ENCODE measurements around the gene WIPI1. TPM values are rescaled to one million over a fixed set of nuclear protein-coding genes. Genes with fewer than 3 reads are reported as not detected.

Gene WIPI1
- total and polyA plus RNA-seq, 9 donors: 33.9 to 50.5 (median 44.1) TPM

- peak overlapping the region; percentile 65 for H3K27ac ChIP-seq (ENCODE audit: low read length)
Observed at GRCh38 chr17:68462381-68463210, 5.3 kb upstream of the WIPI1 start.

DNA sequence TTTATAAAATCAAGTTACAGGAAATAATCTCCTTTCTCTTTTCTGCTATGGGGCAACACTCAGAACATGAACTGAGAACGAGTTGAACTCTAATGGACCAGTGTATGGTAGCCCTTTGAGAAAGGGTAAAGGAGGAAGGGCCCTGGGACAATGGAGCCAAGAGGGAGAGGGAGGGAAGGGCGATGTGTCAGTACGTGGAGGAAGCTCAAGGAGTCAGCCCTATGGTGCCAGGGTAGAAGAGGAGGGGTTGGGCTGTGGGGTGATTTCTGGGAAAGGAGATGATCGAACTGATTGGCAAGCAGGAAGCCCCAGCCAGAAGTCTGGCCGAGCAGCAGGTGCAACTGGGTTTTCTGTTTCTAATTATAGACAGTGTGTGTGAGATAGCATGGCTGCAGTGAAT lies 4.3 kb upstream of the WIPI1 start:
- 29% methylated on average over 5 of the region's 5 CpGs for WGBS (ENCODE audit: insufficient coverage)
- Histone ChIP-seq H3K9me3 (replicated peaks; ENCODE audit: control insufficient read depth, low read depth, low read length) (no peaks in the 10 kb centered on the region), H3K4me1 (ENCODE audit: control insufficient read depth, insufficient read depth, low read length) (peaks cover 22% of the 10 kb centered on the region), H3K4me3 (ENCODE audit: low read length) (no peak overlapping the region), H3K27me3 (ENCODE audit: control insufficient read depth, insufficient read depth, low read length) (no peaks in the 10 kb centered on the region), H3K36me3 (ENCODE audit: control insufficient read depth, insufficient read depth, low read length) (no peaks in the 10 kb centered on the region), H3K27ac (ENCODE audit: low read length) (peak overlapping the region; percentile 82)
- peak; percentile 44 for DNase-seq

More at GRCh38 chr17:68462381-68463210, 5.3 kb upstream of the WIPI1 start:
- Histone ChIP-seq H3K27me3 (ENCODE audit: control insufficient read depth, insufficient read depth, low read length) (no peaks in the 10 kb centered on the region), H3K36me3 (ENCODE audit: control insufficient read depth, insufficient read depth, low read length) (no peaks in the 10 kb centered on the region), H3K4me3 (ENCODE audit: low read length) (no peak overlapping the region), H3K9me3 (replicated peaks; ENCODE audit: control insufficient read depth, low read depth, low read length) (no peaks in the 10 kb centered on the region), H3K4me1 (ENCODE audit: control insufficient read depth, insufficient read depth, low read length) (peaks cover 22% of the 10 kb centered on the region)
- 33% methylated on average over 5 of the region's 15 CpGs for WGBS (ENCODE audit: insufficient coverage)
- DNase-seq: peak; percentile 90

DNA sequence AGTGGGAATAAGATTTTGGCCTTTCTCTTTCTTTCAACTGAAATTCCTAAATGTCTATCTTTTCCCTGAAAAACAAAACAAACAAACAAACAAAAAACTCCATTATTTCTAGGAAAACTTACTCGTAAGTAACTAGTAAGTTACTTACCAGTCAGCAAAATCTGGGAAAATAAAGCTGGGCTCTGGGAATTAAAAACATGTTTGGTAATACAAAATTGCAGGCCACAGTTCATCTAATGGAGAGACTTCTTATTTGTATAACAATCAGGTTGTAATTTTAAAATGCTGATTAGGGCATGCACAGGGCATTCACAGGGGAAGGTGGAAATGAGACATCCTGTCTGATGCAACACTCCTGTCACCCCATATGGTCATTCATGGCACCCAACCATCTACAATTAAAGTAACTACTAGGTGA lies 3.8 kb upstream of the WIPI1 start:
- Histone ChIP-seq H3K4me3 (ENCODE audit: low read length) (no peak overlapping the region), H3K9me3 (replicated peaks; ENCODE audit: control insufficient read depth, low read depth, low read length) (no peaks in the 10 kb centered on the region), H3K36me3 (ENCODE audit: control insufficient read depth, insufficient read depth, low read length) (no peaks in the 10 kb centered on the region), H3K27ac (ENCODE audit: low read length) (peak overlapping the region; percentile 82), H3K27me3 (ENCODE audit: control insufficient read depth, insufficient read depth, low read length) (no peaks in the 10 kb centered on the region), H3K4me1 (ENCODE audit: control insufficient read depth, insufficient read depth, low read length) (peaks cover 25% of the 10 kb centered on the region)
- WGBS (ENCODE audit: insufficient coverage): no CpG with 5 or more reads among the region's 1 CpG
- DNase-seq: no peak

DNA sequence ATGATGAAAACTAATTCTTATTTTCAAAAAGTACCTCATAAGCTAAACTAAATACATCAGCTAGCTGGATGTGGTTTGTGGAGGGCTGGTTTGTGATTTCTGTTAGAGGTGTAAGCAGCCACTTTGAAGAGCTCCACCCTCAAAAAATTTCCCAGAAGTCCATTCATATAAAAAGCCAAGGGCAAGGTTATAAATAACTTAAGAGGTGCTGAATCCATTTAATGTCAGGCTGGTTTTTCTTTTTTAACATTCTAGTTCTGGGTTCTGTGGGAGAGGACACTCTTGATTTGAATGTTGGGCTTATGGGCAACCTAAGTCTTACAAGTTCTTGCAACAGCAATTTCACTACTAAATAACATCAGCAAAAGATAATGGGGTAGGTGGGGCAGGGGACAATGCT lies 3.4 kb upstream of the WIPI1 start:
- H3K9me3 ChIP-seq (replicated peaks; ENCODE audit: control insufficient read depth, low read depth, low read length): no peaks in the 10 kb centered on the region
- H3K4me3 ChIP-seq (ENCODE audit: low read length): no peak overlapping the region
- no peaks in the 10 kb centered on the region for H3K36me3 ChIP-seq (ENCODE audit: control insufficient read depth, insufficient read depth, low read length)
- no peak overlapping the region for H3K27ac ChIP-seq (ENCODE audit: low read length)
- H3K27me3 ChIP-seq (ENCODE audit: control insufficient read depth, insufficient read depth, low read length): no peaks in the 10 kb centered on the region
- no peak for DNase-seq
- H3K4me1 ChIP-seq (ENCODE audit: control insufficient read depth, insufficient read depth, low read length): peaks cover 23% of the 10 kb centered on the region

DNA sequence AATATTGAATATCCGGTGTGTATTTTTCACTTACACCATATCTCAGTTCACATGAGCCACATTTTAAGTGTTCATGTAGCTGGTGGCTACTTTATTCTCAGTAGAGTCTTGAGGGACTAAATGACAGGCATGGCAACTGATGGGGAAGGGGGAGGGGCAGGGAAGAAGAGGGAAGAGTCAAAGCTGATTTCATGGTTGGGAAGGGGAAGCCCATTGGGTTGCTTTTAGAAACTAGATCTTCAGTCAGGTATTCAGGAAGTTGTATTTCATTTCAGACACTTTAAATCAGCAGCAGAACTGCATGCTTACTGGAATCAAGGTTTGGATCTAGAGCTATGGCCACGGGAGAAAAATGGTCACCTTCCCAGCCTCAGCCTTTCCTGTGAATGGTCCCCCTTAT lies 2.9 kb upstream of the WIPI1 start:
- Histone ChIP-seq H3K27me3 (ENCODE audit: control insufficient read depth, insufficient read depth, low read length) (no peaks in the 10 kb centered on the region), H3K4me1 (ENCODE audit: control insufficient read depth, insufficient read depth, low read length) (peaks cover 21% of the 10 kb centered on the region), H3K4me3 (ENCODE audit: low read length) (no peak overlapping the region), H3K36me3 (ENCODE audit: control insufficient read depth, insufficient read depth, low read length) (no peaks in the 10 kb centered on the region), H3K27ac (ENCODE audit: low read length) (no peak overlapping the region), H3K9me3 (replicated peaks; ENCODE audit: control insufficient read depth, low read depth, low read length) (no peaks in the 10 kb centered on the region)
- no CpG with 5 or more reads among the region's 2 CpGs for WGBS (ENCODE audit: insufficient coverage)
- no peak for DNase-seq

- H3K9me3 ChIP-seq (replicated peaks; ENCODE audit: control insufficient read depth, low read depth, low read length): no peaks in the 10 kb centered on the region
- DNase-seq: no peak
- no peak overlapping the region for H3K4me3 ChIP-seq (ENCODE audit: low read length)
- peaks cover 21% of the 10 kb centered on the region for H3K4me1 ChIP-seq (ENCODE audit: control insufficient read depth, insufficient read depth, low read length)
- H3K27ac ChIP-seq (ENCODE audit: low read length): no peak overlapping the region
- H3K36me3 ChIP-seq (ENCODE audit: control insufficient read depth, insufficient read depth, low read length): peaks cover 3% of the 10 kb centered on the region
- 25% methylated on average over 1 of the region's 1 CpG for WGBS (ENCODE audit: insufficient coverage)
- no peaks in the 10 kb centered on the region for H3K27me3 ChIP-seq (ENCODE audit: control insufficient read depth, insufficient read depth, low read length)
Observed at GRCh38 chr17:68459037-68459639, 1.8 kb upstream of the WIPI1 start.

DNA sequence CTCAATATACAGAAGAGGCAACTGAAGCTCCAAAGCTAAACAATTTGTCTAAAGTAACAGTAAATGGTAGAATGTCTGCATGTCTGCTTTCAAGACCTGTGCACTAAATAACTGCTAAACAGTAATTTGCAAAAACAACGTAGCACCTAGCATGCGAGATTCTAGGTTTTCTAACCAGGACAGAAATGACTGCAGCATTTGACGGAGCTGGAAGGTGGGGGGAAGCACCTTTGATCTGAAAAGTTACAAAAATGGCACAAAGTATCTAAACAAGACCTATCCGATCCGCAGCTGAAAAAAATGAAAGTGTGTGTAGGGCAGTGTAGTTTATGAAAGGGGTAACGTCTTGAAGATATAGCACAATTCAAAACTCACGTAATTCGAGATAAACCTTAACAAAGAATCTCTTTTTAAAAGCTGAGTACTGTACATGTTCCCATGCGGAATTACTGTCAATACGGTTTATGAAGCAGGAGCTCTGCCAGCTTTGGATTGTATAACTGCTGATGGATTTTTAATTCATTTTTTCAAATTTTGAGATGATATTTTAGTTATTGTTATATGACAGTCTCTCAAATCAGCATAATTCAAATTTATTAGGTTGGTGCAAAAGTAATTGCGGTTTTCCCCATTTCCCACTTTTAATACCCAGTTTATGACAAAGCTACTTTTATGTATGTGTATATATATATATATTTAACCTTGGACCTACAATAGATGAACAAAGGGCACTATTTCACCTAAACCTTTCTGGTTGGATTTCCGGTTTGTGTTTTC lies 1.2 kb upstream of the WIPI1 start:
- H3K4me3 ChIP-seq (ENCODE audit: low read length): peak overlapping the region; percentile 56
- H3K27me3 ChIP-seq (ENCODE audit: control insufficient read depth, insufficient read depth, low read length): no peaks in the 10 kb centered on the region
- peaks cover 21% of the 10 kb centered on the region for H3K4me1 ChIP-seq (ENCODE audit: control insufficient read depth, insufficient read depth, low read length)
- H3K36me3 ChIP-seq (ENCODE audit: control insufficient read depth, insufficient read depth, low read length): peaks cover 4% of the 10 kb centered on the region
- no CpG with 5 or more reads among the region's 12 CpGs for WGBS (ENCODE audit: insufficient coverage)
- no peaks in the 10 kb centered on the region for H3K9me3 ChIP-seq (replicated peaks; ENCODE audit: control insufficient read depth, low read depth, low read length)
- H3K27ac ChIP-seq (ENCODE audit: low read length): peak overlapping the region; percentile 91
- no peak for DNase-seq

DNA sequence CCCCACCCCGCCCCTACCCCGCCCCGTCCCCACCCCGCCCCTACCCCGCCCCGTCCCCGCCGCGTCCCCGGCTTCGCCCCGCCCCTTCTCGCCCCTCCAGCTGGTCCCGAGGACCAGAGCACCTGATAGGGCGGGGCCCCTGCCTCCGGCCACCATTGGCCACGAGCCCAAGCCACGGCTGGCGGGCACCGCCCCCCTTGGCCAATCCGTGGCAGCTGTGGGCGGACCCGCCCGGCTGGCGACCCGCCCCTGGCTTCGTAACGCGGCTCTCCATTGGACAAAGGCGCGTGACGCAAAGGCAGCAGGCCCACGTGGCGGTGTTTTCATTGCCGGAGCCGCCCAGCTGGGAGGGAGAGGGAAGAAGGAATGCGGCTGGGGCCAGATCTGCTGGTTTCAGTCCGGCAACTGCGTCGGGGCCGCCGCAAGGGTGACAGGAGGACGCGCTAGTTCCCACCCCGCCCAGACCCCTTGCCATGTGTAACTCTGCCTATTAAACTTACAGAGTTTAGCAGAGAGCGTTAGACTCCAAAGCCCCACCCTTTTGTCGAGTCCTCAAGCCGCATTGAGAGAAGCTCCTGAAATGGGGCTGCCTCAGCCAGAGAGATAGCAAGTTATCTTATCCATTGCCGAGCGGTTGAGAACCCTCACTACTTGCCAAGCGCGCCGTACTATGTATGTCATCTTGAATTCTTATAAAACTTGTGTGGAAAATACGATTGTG lies 403 bp upstream of the WIPI1 start:
- peaks cover 19% of the 10 kb centered on the region for H3K4me1 ChIP-seq (ENCODE audit: control insufficient read depth, insufficient read depth, low read length)
- H3K27ac ChIP-seq (ENCODE audit: low read length): peak overlapping the region; percentile 91
- H3K36me3 ChIP-seq (ENCODE audit: control insufficient read depth, insufficient read depth, low read length): peaks cover 4% of the 10 kb centered on the region
- H3K27me3 ChIP-seq (ENCODE audit: control insufficient read depth, insufficient read depth, low read length): no peaks in the 10 kb centered on the region
- WGBS (ENCODE audit: insufficient coverage): under 1% methylated on average over 34 of the region's 54 CpGs
- peak; percentile 99 for DNase-seq
- no peaks in the 10 kb centered on the region for H3K9me3 ChIP-seq (replicated peaks; ENCODE audit: control insufficient read depth, low read depth, low read length)
- H3K4me3 ChIP-seq (ENCODE audit: low read length): peak overlapping the region; percentile 56

GRCh38 chr17:68456339-68457167 lies 743 bp downstream of the WIPI1 start:
- peak; percentile 97 for DNase-seq
- Histone ChIP-seq H3K36me3 (ENCODE audit: control insufficient read depth, insufficient read depth, low read length) (peaks cover 6% of the 10 kb centered on the region), H3K27me3 (ENCODE audit: control insufficient read depth, insufficient read depth, low read length) (no peaks in the 10 kb centered on the region), H3K4me3 (ENCODE audit: low read length) (peak overlapping the region; percentile 86), H3K27ac (ENCODE audit: low read length) (peak overlapping the region; percentile 84), H3K4me1 (ENCODE audit: control insufficient read depth, insufficient read depth, low read length) (peaks cover 10% of the 10 kb centered on the region), H3K9me3 (replicated peaks; ENCODE audit: control insufficient read depth, low read depth, low read length) (no peaks in the 10 kb centered on the region)
- 6% methylated on average over 13 of the region's 23 CpGs for WGBS (ENCODE audit: insufficient coverage)
